Spleen (tissue), 7 donors: ENCODE data around the gene MYO1G.

Experiments used
- CTCF ChIP-seq, 11 experiments: fragments of 200-600 bp in 7 of 11; fragments of 450-650 bp in 4 of 11; sonication (generic) in 4 of 11; IDR thresholded peaks in 8 of 11; conservative IDR thresholded peaks in 3 of 11; 1 replicate in 7 of 11; 2 replicates in 4 of 11; pipeline versions ENCODE4 v1.4.0 to v1.8.0; 2016 to 2021; ENCODE audit warnings: antibody characterized with exemption in 11 of 11, inconsistent platforms in 4 of 11, mild to moderate bottlenecking in 1 of 11
- POLR2A ChIP-seq, 3 donors: fragments of 450-650 bp; IDR thresholded peaks; one replicate each; pipeline ENCODE4 v1.5.1; 2017; ENCODE audit warnings: antibody characterized with exemption in 3 of 3, mild to moderate bottlenecking in 1 of 3
- POLR2AphosphoS5 ChIP-seq, 3 donors: sonication (generic); formaldehyde crosslinking; IDR thresholded peaks; one replicate each; pipeline ENCODE4 v1.5.1; 2017; ENCODE audit warnings: antibody characterized with exemption in 3 of 3
- donor health status: DM: no; HTN: no; CAD: no; lungs with moderate emphysema.
- donor health status: DM: no; HTN: no; CAD: no.
- donor health status: DM: no; HTN: no; CAD: no.

GRCh38 chr7:44983742-44984477 lies 5.1 kb upstream of the MYO1G start:
- TF ChIP-seq CTCF (IDR thresholded peaks at IDR 0.05 in 8 of 11, conservative IDR thresholded peaks at IDR 0.05 in 3 of 11) (no peak), POLR2A (IDR thresholded peaks at IDR 0.05) (no peak), POLR2AphosphoS5 (IDR thresholded peaks at IDR 0.05) (no peak)
